MM.1S (cell line): ENCODE measurements around the gene GATC.

ENCODE experiments used
- CTCF ChIP-seq: fragments of 300-600 bp; sonication (generic); IDR thresholded peaks from 2 replicates; pipeline ENCODE4 v1.5.1; 2016; ENCODE audit warnings: antibody characterized with exemption, low read length, mixed read lengths
- EZH2 ChIP-seq: fragments of 300-600 bp; sonication (generic); optimal IDR thresholded peaks from 2 replicates; pipeline ENCODE3; 2017; ENCODE audit warnings: low read depth, mild to moderate bottlenecking, antibody characterized with exemption, low read length, mixed read lengths

GRCh38 chr12:120413901-120414695 is 32.1 kb upstream of the GATC start:
- no peak for TF ChIP-seq CTCF
- no peak for TF ChIP-seq EZH2
